Activated CD4-positive, alpha-beta T cell treated with anti-CD3 and anti-CD28 coated beads, Interleukin-2, Interleukin-4, amounts not matched to agents 100 ng/mL and 50 ng/mL, durations not matched to agents 16 hours and 8 hours (primary cell): Measurements from ENCODE around the gene SERPINB5.
"Not testable (repeated sequence)": the region's sequence is repeated elsewhere in the genome, so short reads cannot be mapped to it uniquely, and the experiment has no call there.

Experiments used
- DNase-seq: peaks from one replicate; pipeline ENCODE4 v3.0.0-alpha.2; 2020; ENCODE audit warnings: low spot score

Gene SERPINB5, protein sequence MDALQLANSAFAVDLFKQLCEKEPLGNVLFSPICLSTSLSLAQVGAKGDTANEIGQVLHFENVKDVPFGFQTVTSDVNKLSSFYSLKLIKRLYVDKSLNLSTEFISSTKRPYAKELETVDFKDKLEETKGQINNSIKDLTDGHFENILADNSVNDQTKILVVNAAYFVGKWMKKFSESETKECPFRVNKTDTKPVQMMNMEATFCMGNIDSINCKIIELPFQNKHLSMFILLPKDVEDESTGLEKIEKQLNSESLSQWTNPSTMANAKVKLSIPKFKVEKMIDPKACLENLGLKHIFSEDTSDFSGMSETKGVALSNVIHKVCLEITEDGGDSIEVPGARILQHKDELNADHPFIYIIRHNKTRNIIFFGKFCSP

GRCh38 chr18:63476668-63477067 lies at the start of gene SERPINB5:
TSS of gene SERPINB5 (plus strand) at chr18:63476958. CDS start at chr18:63484429, 7,471 bp downstream.
- no peak for DNase-seq

DNA sequence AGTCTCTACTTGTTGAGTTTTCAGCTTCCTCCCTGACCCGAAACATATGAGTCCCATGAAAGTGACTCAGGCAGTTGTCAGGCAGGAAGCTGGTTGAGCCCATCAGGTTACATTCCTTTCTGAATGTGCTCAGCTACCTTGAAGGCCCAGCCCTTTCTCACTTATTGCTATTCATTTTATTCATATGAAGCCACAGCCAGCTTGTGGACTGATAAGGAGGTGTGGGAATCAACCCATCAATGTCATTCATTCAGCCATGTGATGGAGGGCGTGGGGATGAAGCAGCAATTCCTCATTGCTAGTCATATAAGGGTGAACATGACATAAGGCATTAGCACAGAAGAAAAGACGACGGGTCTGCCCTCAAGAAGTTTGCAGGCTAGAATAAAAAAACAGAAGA lies 49.2 kb upstream of the SERPINB5 start:
- no peak for DNase-seq

DNA sequence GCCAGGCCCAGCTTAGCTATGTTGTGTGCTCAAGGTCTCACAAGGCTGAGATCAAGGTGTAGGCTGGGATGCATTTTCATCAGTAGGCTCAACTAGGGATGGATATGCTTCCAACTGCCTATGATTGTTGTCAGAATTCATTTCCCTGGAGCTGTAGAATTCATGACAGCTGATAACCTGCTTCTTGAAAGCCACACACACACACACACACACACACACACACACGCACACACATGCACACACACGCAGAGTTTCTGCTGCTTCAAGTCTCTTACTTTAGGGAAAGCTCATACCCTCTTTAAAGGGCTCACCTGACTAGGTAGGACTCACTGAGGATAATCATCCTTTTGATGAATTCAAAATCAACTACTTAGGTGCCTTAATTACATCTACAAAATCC lies 46.2 kb upstream of the SERPINB5 start:
- DNase-seq, result no peak

- no peak for DNase-seq
These were observed 45.6 kb upstream of the SERPINB5 start for GRCh38 chr18:63431180-63431579.

DNA sequence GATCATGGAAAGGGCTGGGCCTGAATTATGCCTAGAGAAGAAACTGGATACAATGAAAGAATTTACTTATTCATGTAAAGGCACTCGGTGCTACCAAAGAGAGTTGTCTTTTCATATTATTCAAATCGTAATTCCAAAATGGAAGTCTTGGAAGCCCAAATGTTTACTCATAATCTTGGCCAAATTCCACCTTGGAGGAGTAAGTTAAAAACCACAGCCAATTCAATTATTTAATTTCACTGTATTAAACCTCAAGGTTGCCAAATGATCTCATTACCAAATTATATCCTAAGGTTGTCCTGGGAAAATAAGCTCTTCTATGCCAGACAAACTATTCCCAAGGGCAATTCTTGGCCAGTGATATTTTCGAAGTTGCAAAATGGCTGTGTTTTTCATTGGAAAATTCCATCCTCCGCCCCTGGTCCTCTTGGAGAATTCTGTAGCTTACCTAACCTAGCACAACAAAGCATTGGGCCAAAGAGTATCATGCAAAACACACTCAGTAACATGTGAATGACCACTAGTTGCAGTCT lies 43.4 kb upstream of the SERPINB5 start:
- DNase-seq, result no peak

DNA sequence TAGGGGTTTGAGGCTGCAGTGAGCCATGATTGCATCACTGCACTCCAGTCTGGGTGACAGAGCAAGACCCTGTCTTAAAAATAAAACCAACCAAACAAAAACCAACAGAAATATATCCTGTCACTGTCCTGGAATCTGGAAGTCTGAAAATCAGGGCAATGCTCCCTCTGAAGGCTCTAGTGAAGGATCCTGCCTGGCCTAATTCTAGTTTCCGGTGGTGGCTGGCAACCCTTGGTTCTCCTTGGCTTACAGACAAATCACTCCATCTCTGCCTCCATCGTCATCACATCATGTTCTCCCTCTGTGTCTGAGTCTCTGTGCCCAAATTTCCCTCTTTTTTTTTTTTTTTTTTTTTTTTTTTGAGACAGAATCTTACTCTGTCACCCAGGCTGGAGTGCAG lies 38.6 kb upstream of the SERPINB5 start:
- DNase-seq, result no peak

DNA sequence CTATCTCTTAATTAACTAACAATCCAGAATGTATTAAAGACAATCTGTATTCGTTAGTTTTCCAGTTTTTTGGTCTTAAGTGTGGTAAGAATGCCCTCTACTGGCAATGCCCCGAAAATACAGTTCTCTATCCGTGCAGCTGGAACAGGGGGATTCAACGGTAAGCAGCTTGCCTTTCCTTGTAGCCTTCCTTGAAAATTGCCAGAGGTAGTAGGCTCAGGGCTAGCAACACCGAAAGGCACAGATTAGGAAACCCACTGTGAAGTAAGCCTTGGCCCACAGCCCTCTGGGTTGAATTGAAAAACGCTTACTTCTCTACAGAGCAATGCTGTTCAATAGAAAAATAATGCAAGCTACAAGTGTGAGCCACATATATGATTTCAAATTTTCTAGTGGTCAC lies 37.4 kb upstream of the SERPINB5 start:
- peak; percentile 56 for DNase-seq

DNA sequence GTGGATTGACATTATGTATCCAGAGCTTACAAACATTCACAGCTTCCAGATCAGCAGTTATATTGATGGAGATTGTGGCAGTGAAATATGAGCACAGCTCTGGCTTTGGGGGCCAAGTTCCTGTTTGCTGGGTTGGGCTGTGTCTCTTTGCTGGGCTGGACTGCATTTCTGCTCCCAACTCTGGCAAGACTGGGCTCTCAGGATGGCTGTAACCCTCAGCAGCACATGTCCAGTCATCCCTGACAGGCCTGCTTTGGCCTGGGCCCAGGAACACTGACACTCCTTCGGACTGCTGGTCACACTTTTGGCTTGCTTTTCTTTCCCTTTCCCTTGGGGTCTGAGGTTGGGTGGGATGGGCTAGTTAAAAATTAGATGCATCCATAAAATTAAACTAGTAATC lies 36.5 kb upstream of the SERPINB5 start:
- DNase-seq, result no peak

DNA sequence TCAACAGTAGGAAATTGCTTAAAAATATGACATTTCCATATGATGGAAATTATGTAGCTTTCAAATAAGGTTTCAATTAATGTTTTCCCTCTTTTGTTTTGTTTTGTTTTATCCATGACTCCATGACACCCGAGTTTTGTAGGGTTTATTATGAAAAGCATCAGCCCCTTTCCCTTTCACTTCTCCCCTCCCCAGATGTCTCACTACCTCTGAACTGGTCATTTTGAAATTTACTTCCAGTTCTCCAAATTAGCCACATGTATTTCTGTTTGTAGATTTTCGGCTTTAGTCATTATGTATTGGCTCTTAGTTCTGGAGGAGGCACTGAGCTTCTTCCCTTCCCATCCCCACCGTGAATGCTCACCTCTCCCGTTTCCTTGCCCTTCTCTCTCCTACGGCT lies 35.9 kb upstream of the SERPINB5 start:
- DNase-seq, result no peak

DNA sequence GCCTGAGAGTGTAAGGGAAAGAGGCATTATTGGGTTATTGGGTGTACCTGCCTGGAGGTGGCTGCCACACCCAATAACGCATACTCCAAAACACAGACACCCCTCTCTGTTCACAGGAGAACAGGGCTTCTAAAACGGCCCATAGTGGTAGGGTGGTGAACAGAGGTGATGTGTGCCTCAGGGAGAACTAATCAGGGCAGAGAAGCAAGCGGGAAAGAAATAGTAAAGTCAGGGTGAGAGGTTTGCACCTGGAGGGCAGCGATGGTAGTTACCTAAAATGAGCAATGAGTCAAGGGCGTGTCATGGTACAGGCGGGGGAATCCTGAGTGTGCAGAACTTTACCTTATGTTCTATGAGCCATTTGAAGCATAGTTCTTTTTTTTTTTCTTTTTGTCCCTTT lies 32.9 kb upstream of the SERPINB5 start:
- DNase-seq, result no peak

DNA sequence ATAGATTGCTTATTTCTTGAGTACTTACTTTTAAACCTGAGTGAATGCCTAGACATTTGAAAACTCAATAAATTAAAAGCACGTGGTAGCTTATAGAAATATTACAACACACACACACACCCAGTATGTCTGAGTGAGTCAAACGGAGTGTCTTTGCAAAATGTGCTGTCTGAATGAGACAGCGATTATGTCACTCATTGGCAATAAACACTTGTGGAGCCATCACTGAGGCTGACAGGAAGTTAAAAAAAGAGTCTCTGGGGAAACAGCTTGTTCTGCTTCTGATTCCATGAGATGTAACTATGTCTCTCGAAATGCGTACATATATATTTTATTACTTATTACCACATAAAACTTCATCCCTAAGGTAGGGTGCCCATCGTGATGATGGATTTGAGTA lies 32.2 kb upstream of the SERPINB5 start:
- DNase-seq, result no peak

- no peak for DNase-seq
These were observed 31.7 kb upstream of the SERPINB5 start for GRCh38 chr18:63445037-63445436.

GRCh38 chr18:63446266-63446665 lies 30.5 kb upstream of the SERPINB5 start:
- DNase-seq, result no peak

GRCh38 chr18:63447066-63447465 lies 29.7 kb upstream of the SERPINB5 start:
- no peak for DNase-seq

DNA sequence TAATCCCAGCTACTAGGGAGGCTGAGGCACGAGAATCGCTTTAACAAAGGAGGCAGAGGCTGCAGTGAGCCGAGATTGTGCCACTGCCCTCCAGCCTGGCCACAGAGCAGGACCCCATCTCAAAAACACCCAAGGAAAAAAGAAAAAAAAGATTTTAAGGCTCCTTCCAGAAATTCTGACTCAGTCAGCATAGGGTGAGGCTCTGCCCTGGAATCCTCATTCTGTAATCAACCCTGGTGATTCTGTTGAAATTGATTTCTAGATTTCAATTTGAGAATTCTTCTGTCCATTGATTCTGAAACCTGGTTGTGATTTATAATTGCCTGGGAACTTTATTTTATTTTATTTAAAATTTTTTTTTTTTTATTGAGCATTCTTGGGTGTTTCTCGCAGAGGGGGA lies 27.3 kb upstream of the SERPINB5 start:
- no peak for DNase-seq

GRCh38 chr18:63451799-63452660 lies 24.7 kb upstream of the SERPINB5 start:
- DNase-seq, result no peak

DNA sequence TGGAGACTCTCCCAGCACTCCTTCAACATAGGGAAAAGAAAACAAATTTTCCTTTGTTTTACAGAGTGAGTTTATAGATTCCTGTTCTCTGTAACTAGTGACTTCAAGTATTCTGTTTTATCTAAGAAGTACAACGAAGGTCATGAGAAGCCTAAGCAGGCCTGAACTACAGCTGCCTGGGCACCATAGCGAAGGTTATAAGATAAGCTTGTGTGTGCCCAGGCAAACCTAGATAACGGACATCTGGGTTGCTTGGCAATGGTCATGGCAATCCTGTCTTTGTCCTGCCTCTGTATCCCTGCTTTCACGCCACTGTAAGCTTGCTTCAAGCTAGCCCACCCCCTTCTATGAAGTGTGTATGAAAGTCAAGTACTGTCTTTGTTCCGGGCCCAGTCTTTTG lies 24.0 kb upstream of the SERPINB5 start:
- DNase-seq, result not testable (repeated sequence)

- no peak for DNase-seq
These were observed 22.3 kb upstream of the SERPINB5 start for GRCh38 chr18:63454497-63454896.

DNA sequence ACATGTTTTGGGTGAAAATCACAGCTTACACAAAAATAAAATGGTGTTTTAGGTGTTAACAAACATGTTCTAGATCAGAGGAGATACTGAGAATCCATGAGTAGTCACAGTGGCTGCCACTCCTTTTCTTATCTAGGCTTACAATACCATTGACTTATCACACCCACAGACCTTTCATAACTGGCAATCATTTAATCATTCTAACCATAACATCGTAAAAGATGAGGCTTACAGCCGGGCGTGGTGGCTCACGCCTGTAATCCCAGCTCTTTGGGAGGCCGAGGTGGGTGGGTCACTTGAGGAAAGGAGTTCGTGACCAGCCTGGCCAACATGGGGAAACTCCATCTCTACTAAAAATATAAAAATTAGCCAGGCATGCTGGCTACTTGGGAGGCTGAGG lies 18.8 kb upstream of the SERPINB5 start:
- DNase-seq, result no peak

GRCh38 chr18:63460414-63460813 lies 16.3 kb upstream of the SERPINB5 start:
- no peak for DNase-seq

GRCh38 chr18:63464434-63464833 lies 12.3 kb upstream of the SERPINB5 start:
- no peak for DNase-seq

GRCh38 chr18:63465059-63465458 lies 11.7 kb upstream of the SERPINB5 start:
- DNase-seq, result peak; percentile 23

DNA sequence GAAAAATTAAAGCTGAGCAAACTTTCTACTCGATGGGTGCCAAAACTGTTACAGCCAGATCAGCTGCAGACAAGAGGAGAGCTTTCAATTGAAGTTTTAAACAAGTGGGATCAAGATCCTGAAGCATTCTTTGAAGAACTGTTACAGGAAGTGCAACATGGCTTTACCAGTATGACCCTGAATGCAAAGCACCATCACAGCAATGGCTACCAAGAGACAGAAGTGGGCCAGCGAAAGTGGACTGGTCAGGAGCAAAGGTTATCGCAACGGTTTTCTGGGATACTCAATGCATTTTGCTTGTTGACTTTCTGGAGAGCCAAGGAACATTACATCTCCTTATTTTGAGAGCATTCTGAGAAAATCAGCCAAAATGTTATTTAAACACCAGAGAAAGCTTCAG lies 9.1 kb upstream of the SERPINB5 start:
- DNase-seq, result no peak
